ENCODE results near the gene OR4E1.
"Not testable (repeated sequence)": the region's sequence is repeated elsewhere in the genome, so short reads cannot be mapped to it uniquely, and the experiment has no call there.

Gene OR4E1

DNA sequence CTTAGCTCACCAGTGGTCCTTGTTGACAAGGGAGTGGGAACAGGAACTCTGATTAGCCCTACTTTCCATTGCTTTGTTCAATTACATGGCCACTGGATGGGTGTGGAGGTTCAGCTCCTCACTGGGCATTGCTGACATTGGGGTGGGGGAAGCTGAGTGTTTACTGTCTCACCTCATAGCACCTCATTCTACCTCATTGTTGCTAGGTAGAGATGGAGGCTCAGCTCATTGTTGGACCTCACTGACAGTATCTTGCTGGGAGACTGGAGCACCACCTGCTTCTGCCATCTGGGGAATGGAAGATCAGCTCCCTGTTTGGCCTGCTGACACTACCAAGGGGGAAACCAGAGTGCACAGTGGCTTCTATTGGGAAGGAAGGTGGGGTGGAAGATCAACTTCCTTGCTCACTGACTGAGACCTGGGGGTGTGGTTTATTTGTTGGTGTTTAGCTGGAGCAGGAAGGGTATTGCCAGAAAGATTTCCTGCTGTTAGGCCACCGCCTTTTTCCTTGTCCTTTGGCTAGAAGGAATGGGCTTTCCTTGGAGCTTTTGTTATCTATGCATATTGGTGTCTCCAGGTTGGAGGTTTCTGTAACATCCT, 21.3 kb downstream of the OR4E1 start:
- DNase-seq: no peak

DNA sequence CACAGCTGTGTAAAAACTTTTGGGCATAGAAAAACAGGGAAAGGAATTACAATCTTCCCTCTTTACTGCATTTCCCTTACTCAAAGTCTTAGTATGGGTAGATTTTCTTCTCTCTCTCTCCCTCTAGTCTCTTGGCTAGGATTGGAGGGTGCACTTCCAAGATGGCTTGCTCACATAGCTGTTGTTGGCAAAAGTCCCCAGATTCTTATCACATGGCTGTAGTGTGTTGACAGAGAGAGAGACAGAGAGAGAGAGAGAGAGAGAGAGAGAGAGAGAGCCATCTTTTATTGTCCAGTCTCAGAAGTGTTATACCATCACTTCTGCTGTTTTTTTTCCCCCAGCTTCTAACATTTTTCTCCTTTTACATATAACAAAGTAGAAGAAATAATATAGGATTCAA, 26.2 kb downstream of the OR4E1 start:
- no peak for DNase-seq

DNA sequence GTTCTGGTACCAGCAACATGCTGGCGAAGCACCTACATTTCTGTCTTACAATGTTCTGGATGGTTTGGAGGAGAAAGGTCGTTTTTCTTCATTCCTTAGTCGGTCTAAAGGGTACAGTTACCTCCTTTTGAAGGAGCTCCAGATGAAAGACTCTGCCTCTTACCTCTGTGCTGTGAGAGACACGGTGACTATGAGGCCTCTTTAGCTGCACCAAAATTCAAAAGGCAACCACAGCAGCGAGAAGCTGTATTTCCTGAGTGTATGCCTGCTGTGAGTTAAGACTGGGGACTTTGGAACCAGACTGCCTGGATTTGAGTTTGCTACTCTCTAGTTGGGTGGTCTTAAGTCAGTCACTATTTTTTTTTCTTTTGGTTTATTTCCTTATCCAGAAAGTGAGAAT, 30.2 kb downstream of the OR4E1 start:
- no peak for DNase-seq

DNA sequence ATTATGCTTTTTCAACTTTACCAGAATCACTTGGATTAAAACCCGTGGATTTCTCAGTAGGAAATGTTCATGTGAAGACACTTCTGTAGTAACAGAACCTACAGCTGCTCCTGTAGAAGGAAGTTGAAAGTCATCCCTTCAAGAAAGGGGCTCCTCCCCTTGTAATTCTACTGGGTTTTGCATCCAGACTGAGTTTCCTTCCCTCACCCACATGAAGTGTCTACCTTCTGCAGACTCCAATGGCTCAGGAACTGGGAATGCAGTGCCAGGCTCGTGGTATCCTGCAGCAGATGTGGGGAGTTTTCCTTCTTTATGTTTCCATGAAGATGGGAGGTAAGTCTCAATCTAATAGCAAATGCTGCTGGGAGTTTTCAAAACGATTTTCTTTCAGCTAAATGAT, 30.9 kb downstream of the OR4E1 start:
- DNase-seq: no peak

DNA sequence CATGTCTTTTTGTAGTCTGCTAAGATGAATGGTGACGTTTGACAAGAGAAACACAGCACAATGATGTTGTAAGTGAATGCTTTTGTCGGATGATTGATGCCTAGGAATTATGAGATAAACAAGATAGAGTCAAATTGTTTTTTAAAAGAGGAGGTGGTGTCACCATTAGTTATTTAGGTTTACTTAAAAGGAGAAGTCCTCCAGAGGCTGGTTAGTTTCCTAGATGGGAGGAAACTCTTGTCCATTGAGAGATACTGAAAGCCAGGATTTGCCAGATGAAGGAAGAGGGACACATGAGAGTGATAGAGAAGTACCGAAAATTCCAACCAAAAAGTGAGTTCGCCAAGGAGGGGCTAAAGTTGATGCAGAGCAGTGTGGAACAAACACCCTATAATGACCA, 38.8 kb downstream of the OR4E1 start, which contains the start of gene OR10G2:
TSS of gene OR10G2 (minus strand) at position 101 of the 400 bp plus-strand sequence. CDS start at position 3, 98 bp downstream.
- DNase-seq: no peak

DNA sequence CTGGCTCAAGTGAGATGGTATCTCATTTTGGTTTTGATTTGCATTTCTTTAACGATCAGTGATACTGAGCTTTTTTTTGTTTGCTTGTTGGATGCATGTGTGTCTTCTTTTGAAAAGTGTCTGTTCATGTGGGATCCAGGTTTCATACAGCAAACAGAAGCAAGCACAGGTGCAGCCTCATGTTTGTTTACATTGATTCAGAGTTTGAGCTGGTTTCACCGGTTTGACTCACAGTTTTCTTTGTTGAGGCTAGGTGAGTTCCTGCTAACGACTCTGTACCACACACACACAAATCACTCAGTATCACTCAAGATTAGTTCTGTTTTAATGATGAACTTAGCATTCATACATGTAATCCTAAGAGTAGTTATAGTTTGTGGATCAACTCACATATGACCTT, 42.5 kb downstream of the OR4E1 start:
- DNase-seq: no peak

DNA sequence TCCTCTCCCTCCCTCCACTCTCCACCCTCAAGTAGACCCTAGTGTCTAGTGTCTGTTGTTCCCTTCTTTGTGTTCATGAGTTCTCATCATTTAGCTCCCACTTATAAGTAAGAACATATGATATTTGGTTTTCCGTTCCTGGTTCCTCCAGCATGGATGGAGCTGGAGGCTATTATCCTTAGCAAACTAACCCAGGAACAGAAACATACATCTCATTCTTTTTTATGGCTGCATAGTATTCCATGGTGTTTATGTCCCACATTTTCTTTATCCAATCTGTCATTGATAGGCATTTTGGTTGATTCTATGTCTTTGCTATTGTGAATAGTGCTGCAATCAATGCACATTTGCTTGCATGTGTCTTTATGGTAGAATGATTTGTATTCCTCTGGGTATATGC, 43.1 kb downstream of the OR4E1 start:
- not testable (repeated sequence) for DNase-seq

DNA sequence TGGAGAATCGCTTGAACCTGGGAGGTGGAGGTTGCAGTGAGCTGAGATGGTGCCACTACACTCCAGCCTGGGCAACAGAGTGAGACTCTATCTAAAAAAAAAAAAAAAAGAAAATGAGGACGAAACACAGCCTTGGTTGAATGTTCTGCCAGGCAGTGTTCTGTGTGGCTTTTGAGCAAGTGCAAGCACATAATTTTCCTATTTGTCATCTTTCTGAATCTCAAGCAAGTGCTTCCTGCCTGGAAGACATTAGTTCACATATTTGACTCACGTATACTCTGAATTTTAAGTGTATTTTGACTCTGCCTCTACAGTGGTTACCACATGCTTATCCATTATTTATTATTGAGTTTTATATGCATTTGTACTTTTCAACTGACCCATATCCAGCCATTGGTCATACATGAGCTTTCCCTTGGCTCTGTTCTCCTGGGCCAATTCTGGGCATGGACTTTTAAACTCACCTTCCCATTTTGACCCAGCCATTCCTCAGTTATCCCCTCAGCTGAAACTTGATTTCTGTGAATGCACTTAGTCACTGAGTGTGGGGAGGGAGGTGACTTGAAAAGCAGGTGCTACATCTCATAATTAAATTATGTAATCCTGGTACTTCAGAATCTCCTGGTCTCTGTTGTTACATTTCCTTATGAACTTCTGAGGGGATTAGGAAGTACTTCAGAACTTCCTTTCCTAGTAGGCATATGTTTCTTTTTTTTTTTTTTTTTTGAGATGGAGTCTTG, 47.0 kb downstream of the OR4E1 start:
- DNase-seq: no peak

All from NCI-H1417 (cell line).